GM21367 (cell line): ENCODE measurements around the gene CIITA.
"Not testable (repeated sequence)": the region's sequence is repeated elsewhere in the genome, so short reads cannot be mapped to it uniquely, and the experiment has no call there.

Experiments used
- ATAC-seq: cut with Tn5 transposase; IDR thresholded peaks from one replicate; pipeline ENCODE4 v1.9.1; 2021; ENCODE audit not compliant: unreplicated experiment

The CIITA gene

GRCh38 chr16:10876799-10877341 is at the start of gene CIITA:
Gene CIITA, plus strand, starts transcription at chr16:10877202. Its CDS starts 129 bp downstream, at chr16:10877331.
- peak; percentile 37 for ATAC-seq

- no peak for ATAC-seq
Measured at GRCh38 chr16:10827691-10828341, 49.2 kb upstream of the CIITA start.

GRCh38 chr16:10828851-10829366 is 48.1 kb upstream of the CIITA start:
- no peak for ATAC-seq

- not testable (repeated sequence) for ATAC-seq
Measured at GRCh38 chr16:10829390-10830098, 47.5 kb upstream of the CIITA start.

- not testable (repeated sequence) for ATAC-seq
Measured at GRCh38 chr16:10830240-10830639, 46.8 kb upstream of the CIITA start.

GRCh38 chr16:10831894-10832886 is 44.8 kb upstream of the CIITA start:
- ATAC-seq, result no peak

- no peak for ATAC-seq
Measured at GRCh38 chr16:10833271-10833670, 43.7 kb upstream of the CIITA start.

GRCh38 chr16:10834130-10834529 is 42.9 kb upstream of the CIITA start:
- no peak for ATAC-seq

GRCh38 chr16:10834766-10835165 is 42.2 kb upstream of the CIITA start:
- ATAC-seq, result no peak

GRCh38 chr16:10835281-10835931 is 41.6 kb upstream of the CIITA start:
- no peak for ATAC-seq

GRCh38 chr16:10836174-10836853 is 40.7 kb upstream of the CIITA start:
- no peak for ATAC-seq

GRCh38 chr16:10838621-10839278 is 38.3 kb upstream of the CIITA start:
- no peak for ATAC-seq

GRCh38 chr16:10839279-10839666 is 37.7 kb upstream of the CIITA start:
- no peak for ATAC-seq

GRCh38 chr16:10840703-10841102 is 36.3 kb upstream of the CIITA start:
- no peak for ATAC-seq

GRCh38 chr16:10846213-10846998 is 30.6 kb upstream of the CIITA start:
- ATAC-seq, result no peak

- ATAC-seq, result no peak
Measured at GRCh38 chr16:10847176-10847575, 29.8 kb upstream of the CIITA start.

- ATAC-seq, result no peak
Measured at GRCh38 chr16:10849736-10850477, 27.1 kb upstream of the CIITA start.

- ATAC-seq, result no peak
Measured at GRCh38 chr16:10850478-10850850, 26.5 kb upstream of the CIITA start.
